ENCODE results near the gene ZNF580.

ZNF580 gene

GRCh38 chr19:55623130-55623529 lies 17.7 kb upstream of the ZNF580 start:
- DNase-seq (ENCODE audit: low read depth in 2 of 2) = no peak

- DNase-seq (ENCODE audit: low read depth in 2 of 2) = no peak
These were observed 17.2 kb upstream of the ZNF580 start for GRCh38 chr19:55623561-55623960.

- DNase-seq (ENCODE audit: low read depth in 2 of 2) = peak; percentile 79
These were observed 16.4 kb upstream of the ZNF580 start, which contains the start of gene ZNF784 for GRCh38 chr19:55624109-55625003. ZNF784 (minus strand) TSS chr19:55624566; CDS start chr19:55624561, 5 bp downstream.

DNA sequence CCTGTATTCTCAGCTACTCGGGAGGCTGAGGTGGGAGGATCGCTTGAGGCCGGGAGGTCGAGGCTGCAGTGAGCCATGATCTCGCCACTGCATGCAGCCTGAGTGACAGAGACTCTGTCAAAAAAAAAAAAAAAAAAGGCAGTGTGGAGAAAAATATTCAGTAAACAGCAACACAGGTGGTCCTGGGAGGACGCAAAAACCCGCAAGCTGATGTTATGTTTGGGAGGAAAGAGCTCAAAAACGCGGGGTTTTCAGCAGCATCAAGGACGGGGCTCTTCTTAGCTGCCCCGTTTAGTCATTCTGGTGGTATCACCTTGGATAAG lies 15.8 kb upstream of the ZNF580 start:
- DNase-seq (ENCODE audit: low read depth in 2 of 2) = no peak

DNA sequence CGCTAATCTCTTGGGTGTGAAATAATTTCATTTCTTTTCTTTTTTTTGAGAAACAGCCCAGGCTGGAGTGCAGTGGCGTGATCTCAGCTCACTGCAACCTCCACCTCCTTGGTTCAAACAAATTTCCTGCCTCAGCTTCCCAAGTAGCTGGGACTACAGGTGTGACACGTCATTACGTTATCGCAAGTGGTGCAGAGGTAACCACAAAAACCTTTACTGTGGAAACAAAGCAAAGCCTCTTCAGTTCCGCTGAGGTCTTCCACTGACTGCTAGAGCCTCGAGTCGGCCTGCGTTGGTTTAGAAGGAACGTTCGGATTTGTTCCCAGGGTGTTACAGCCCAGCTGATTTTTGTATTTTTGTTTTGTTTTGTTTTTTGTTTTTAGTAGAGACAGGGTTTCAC lies 14.5 kb upstream of the ZNF580 start:
- no peak for DNase-seq (ENCODE audit: low read depth in 2 of 2)

DNA sequence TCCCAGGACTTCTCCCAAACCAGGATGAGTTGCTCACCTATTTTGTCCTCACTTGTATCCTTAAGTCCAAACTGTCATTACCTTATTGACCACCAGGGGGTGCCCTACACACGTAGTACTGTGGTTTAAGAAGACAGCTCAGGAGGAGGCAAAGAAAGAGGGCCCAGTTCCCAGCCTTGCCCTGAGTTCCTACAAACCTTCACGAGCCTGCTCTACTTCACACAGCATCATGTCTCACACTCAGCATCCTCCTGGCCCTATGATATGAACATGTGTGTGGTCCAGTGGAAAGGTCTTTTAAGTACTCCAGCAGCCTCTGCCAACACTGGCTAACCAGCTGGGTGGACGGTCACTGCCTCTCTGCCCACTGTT lies 8.4 kb upstream of the ZNF580 start:
- DNase-seq (ENCODE audit: low read depth in 2 of 2) = peak; percentile 73 to 75

DNA sequence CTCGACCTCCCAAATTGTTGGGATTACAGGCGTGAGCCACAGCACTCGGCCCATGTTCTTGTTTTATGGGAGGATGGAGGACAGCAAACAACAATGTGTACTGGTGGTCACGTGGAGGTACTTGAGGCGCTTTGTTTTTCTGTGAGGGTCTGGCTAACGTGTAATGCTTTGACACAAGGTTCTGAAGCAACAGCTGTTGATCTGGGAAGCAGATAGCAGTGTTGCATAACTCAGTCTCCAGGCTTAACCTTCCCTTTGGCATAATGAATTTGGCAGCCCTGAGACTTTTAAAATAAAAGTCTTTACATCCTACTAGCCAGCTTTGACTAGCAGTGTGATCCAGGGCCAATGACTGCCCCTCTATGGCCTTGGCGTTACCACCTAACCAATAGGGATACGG lies 6.9 kb upstream of the ZNF580 start:
- no peak for DNase-seq (ENCODE audit: low read depth in 2 of 2)

GRCh38 chr19:55635334-55635717 lies 5.5 kb upstream of the ZNF580 start:
- DNase-seq (ENCODE audit: low read depth in 2 of 2) = no peak

- no peak for DNase-seq (ENCODE audit: low read depth in 2 of 2)
These were observed 4.9 kb upstream of the ZNF580 start for GRCh38 chr19:55635856-55636440.

DNA sequence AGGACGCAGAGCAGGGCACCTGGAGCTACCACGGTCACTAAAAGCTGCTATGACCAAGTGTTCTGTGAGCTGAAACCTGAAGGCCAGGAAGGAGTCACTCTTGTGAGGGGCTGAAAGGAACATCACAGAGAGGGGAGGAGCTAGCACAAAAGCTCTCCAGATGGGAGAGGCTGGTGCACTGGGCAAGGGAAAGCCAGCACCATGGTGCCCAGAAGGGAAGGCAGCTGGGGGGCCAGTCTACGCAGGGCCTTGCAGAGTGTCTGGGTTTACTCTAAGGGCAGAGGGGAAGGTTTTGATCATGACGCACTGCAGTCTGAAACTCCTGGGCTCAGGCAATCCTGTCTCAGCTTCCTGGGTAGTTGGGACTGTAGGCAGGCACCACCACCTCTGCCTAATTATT lies 4.1 kb upstream of the ZNF580 start:
- no peak for DNase-seq (ENCODE audit: low read depth in 2 of 2)

GRCh38 chr19:55637534-55637933 lies 3.3 kb upstream of the ZNF580 start:
- no peak for DNase-seq (ENCODE audit: low read depth in 2 of 2)

DNA sequence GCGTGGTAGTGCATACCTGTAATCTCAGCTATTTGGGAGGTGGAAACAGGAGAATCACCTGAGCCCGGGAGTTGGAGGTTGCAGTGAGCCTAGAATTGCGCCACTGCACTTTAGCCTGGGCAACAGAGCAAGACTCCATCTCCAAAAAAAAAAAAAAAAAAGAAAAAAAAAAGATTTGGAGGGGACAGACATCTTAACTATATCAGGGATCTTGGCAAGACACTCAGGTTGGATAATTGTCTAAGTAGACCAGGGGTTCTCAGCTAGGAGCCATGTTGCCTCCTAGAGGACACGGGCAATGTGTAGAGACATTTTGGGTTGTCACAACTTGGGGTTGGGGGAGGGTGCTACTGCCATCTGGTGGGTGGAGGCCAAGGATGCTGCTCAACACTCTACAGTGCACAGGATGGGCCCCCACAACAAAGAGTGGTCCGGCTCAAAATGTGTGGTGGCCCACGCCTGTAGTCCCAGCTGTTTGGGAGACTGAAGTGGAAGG lies 1.9 kb upstream of the ZNF580 start:
- DNase-seq (ENCODE audit: low read depth in 2 of 2) = no peak

- DNase-seq (ENCODE audit: low read depth in 2 of 2) = no peak
These were observed 692 bp upstream of the ZNF580 start for GRCh38 chr19:55640043-55640576.

DNA sequence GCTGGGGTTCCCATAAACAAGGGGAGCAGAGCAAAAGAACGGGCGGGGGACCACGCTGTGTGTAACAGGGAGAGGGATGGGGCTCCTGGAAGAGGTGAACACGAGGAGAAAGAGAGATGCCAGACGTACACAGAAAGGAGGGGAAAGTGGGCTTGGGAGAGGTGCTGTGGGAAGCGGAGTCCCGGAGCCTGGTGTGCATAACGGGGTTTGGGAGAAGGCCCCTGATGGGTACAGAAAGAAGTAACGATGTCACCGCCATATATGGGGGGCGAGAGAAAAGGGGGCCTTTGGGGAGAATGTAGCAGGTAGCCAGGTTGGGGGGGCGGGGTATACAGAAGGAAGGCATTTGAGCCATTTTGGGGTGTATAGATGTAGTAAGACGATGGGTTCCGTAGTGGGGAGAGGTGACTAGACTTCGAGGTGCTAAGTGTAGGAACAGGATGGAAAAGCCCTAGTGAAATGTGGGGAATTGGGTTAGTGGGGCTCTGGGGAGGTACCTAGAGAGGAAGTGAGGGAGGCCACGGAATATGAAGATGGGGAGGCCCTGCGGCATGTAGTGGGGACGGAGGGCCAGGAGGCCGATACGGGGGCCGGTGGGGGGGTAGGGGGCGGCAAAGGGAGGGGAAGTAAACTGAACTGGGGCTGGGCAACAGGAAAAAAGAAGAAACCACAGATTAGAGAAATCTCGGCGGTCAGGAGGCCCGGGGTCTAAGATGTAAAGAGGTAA lies 787 bp downstream of the ZNF580 start:
- DNase-seq (ENCODE audit: low read depth in 2 of 2) = no peak

GRCh38 chr19:55642153-55643002 lies 1.6 kb downstream of the ZNF580 start:
- DNase-seq (ENCODE audit: low read depth in 2 of 2) = no peak

DNA sequence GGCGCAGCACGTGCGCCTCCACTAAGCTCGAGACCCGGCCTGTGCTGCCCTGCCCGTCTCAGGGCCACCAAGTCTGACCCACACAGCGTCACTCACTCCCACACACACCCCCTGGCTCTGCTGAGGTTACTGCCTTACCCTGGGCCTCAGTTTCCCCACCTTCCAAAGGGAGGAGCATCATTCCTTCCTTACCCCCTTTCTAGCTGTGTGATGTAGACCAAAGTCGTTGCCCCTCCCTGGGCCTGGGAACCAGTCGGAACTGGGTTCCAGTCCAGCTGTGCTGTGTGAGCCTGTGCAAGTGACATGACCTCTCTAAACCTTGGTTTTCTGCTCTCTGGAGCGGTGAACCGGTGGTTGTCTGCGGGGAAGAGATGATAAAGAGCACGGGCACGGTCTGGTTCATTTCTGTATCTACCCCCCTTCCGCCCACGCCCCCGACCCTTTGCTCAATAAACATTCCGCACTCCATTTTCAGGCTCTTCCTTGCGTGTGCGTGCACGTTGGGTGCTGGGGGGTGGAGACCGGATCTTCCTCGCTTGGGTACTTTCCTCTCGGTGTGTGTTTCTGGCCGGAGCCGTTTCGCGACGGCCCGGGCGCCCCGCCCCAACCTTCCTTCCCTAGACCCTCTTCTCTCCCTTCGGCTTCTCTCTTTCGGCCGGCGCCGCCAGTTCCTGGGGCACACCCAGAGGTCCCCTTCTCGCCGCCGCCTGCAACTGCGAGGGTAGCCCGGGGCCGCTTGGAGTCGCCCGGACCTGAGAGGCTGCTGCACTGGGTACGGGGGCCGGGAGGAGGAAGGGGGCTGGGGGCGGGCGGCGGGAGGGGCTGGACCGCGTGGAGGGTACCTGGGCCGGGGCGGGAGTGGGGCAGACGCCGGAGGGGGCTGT lies 2.4 kb downstream of the ZNF580 start, which contains the start of gene ZNF581:
ZNF581 (plus strand) TSS at position 647 of the 884 bp plus-strand sequence. CDS start 923 bp downstream, outside the sequence.
- peak in 1 of 2 experiments; percentile 42 for DNase-seq (ENCODE audit: low read depth in 2 of 2)

- DNase-seq (ENCODE audit: low read depth in 2 of 2) = no peak
These were observed 3.0 kb downstream of the ZNF580 start for GRCh38 chr19:55643887-55644176.

GRCh38 chr19:55644191-55644833 lies 3.5 kb downstream of the ZNF580 start:
- DNase-seq (ENCODE audit: low read depth in 2 of 2) = no peak

DNA sequence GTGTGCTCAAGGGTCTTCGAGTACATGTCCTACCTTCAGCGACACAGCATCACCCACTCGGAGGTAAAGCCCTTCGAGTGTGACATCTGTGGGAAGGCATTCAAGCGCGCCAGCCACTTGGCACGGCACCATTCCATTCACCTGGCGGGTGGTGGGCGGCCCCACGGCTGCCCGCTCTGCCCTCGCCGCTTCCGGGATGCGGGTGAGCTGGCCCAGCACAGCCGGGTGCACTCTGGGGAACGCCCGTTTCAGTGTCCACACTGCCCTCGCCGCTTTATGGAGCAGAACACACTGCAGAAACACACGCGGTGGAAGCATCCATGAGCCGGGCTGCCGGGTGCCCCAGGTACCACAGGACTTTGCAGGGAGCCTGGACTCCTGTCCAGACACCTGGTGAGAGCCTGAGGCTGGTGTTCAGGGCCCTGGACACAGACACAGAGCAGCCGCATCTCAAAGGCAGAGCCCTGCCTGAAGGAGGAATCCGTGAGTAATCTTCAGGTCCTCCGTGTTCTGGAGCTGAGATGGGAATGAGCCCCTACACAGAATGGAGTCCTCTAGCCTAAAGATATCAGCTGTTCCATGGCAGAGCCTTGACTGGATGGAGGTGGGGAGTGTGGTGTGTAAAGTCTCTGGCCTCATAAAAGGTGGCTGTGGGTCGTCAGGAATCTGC lies 4.2 kb downstream of the ZNF580 start:
- DNase-seq (ENCODE audit: low read depth in 2 of 2) = no peak

All from fibroblast of skin of left biceps (primary cell).